ENCODE results near the gene TANGO6.
"Not testable (repeated sequence)": the region's sequence is repeated elsewhere in the genome, so short reads cannot be mapped to it uniquely, and the experiment has no call there.

TANGO6 gene

DNA sequence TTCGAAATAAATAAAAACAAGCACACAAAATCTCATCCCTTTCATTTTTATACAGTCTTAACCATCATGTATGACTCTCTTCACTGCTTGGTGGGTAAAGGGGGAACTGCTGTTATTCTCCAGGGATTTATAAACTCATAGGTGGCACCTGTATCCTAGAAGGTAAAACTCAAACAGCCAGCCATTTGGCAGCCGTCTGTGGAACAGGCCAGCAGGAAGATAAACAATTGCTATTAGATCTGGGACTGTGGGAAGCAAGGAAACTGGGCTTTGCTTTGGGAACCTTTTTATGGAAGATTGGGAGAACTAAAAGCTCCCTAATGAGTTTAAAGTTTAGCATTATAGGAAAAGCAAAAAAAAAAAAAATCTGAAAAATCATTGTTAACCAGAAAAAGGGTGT, 126.0 kb downstream of the TANGO6 start:
- DNase-seq (ENCODE audit: low read depth, low spot score) = no peak

DNA sequence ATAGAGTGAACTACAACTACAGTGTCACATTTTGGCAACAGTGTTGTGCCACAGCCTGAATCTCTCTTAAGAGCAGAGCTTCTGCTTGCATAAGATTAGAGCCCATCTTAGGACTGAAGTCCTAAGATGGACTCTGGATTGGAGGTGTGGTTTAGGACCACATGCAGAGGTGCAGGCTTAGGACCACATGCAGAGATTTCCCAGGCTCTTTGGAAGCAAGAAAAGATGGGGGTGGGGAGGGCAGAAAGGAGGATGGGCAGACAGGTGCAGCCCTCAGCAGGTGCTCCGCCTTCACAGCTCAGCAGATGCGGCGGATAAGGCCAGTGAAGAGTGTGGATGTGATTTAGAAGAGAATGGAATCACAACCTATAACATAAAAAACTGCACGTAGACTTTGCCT, 128.7 kb downstream of the TANGO6 start:
- no peak for DNase-seq (ENCODE audit: low read depth, low spot score)

DNA sequence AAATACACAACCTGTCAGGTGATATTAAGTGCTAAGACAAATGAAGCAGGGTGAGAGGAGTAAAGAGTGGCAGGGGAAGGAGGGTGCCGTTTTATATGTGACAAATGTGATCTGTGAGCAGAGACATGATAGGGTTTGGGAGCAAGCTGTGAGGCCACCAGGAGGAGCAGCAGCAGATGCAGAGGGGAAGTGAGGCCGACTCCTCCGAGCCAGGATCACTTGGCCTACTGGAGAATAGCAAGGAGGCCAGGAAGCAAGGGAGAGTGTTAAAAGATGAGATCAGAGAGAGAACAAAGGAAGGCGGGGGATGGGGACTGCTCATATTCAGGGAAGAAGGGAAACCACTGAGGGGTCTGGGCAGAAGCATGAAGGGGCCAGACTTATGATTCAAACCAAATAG, 129.4 kb downstream of the TANGO6 start:
- DNase-seq (ENCODE audit: low read depth, low spot score) = peak; percentile 72

DNA sequence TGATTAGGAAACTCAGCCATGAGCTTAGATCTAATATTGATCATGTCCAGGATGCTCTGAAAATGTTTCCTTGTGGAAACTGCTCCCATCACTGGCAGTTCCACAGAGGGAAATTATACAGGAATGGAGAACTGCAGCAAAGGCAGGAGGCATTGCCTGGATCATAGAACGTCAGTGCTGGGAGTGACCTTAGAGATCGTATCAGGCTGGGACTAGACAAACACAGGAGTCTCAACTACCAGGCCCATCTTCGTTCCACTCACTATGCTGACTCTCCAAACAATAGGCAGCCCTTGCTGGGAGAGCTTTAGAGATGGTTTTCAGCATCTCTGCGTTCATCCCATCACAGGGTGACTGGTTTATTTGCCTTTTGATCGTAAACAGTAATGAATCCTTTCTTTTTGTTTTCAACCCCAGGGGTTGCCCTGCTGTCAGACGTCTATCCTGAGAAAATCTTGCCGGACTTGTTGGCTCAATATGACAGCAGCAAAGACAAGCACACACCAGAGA, 130.3 kb downstream of the TANGO6 start:
- DNase-seq (ENCODE audit: low read depth, low spot score) = no peak

DNA sequence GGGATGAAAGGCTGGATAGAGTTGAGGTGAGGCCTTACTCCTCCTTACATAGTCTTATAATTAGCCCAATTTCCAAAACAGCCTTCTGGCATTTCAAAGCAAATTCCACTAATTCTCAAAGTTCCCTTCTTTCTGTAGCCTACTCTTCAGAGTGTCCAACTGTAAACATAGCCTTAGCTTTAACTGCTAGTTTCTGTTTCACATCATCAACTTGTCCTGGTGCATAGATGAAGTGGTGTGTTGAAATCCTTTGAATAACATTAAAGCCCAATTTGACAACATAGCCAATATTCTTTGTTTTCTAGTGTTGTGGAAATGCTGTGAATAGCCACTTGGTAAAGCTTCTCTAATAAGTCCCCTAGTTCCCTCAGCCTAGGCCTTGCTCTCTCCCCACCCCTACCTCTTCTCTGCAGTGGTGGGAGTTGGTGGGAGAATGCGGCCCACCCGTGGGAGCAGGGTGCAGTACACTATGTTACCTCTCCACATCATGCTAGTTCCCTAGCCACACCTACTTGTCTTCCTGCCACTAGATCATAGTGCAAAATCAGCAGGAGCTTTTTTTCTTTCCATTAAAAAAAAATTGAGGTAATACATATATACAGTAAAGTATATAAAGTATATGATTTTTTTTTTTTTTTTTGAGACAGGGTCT, 135.1 kb downstream of the TANGO6 start:
- no peak for DNase-seq (ENCODE audit: low read depth, low spot score)

DNA sequence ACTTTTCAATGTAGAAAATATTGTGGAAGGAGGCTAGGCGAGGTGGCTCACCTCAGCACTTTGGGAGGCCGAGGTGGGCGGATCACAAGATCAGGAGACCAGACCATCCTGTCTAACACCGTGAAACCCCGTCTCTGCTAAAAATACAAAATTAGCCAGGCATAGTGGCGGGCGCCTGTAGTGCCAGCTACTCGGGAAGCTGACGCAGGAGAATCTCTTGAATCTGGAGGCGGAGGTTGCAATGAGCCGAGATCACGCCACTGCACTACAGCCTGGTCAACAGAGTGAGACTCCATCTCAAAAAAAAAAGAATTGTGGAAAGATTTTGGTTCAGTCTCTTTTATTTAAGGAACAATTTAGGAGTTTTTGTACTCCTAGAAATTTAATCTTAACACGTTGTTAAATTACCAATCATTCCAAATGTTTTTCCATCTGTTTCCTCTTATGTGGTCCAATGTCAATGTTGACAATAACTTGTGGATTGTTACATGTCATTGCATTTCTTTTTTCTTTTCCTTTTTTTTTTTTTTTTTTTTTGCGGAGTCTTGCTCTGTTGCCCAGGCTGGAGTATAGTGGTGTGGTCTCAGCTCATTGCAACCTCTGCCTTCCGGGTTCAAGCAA, 137.5 kb downstream of the TANGO6 start:
- DNase-seq (ENCODE audit: low read depth, low spot score) = no peak

DNA sequence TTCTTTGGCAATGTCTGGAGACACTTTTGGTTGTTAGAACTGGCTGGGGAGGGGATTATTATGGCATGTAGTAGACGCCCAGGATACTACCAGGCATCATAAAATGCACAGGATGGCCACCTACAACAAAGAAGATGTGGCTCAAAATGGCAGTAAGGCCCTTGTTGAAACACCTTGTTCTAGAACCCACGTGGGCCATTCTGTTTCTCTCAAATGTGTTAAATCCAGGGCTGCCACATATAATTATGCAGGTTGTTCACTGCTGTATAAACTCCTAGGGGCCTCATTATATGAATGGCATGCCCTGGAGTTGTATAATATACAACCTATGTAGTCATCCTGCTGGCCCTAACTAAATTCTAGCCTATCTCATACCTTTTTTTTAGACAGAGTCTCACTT, 138.6 kb downstream of the TANGO6 start:
- no peak for DNase-seq (ENCODE audit: low read depth, low spot score)

DNA sequence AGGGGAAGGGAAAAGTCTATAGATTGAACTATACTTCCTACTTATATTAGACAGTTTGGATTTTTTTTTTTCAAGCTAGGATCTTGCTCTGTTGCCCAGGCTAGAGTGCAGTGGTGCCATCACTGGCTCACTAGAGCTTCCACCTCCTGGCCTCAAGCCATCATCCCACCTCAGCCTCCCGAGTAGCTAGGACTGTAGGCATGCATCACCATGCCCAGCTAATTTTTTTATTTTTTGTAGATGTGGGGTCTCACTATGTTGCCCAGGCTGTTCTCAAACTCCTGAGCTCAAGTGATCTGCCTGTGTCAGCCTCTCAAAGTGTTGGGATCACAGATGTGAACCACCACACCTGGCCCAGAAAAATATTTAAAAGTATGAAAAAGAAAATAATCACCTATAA, 141.1 kb downstream of the TANGO6 start:
- DNase-seq (ENCODE audit: low read depth, low spot score) = no peak

DNA sequence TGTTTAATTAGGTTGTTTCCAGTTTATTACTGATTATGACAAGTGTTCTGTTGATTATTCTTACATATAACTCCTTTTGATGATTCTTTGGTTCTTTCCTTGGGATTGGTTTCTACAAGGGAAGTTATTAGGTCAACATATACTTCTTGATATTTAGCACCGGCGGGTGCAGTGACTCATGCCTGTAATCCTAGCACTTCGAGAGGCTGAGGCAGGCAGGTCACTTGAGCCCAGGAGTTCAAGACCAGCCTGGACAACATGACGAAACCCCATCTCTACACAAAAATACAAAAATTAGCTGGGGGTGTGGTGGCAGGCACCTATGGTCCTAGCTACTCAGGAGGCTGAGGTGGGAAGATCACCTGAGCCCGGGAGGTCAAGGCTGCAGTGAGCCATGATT, 141.9 kb downstream of the TANGO6 start:
- DNase-seq (ENCODE audit: low read depth, low spot score) = no peak

DNA sequence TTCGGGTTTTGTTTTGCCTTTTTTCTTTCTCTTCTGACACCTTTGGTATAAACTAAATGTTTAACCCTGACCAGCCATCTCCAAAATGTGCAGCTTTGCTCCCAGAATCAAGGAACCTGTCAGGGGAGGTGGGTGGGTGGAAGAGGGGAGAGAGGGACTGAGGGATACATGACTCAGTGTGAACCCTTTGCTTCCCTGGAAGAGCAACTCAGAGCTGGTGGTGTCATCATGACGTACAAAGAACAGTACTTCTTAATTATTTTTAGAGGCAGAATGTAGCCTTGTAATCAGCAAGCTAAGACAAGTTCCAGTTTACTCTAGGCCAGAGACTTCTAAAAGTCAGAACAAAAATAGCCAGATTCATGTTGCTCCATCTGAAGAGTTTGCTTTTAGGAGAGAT, 142.5 kb downstream of the TANGO6 start:
- DNase-seq (ENCODE audit: low read depth, low spot score) = peak; percentile 44

DNA sequence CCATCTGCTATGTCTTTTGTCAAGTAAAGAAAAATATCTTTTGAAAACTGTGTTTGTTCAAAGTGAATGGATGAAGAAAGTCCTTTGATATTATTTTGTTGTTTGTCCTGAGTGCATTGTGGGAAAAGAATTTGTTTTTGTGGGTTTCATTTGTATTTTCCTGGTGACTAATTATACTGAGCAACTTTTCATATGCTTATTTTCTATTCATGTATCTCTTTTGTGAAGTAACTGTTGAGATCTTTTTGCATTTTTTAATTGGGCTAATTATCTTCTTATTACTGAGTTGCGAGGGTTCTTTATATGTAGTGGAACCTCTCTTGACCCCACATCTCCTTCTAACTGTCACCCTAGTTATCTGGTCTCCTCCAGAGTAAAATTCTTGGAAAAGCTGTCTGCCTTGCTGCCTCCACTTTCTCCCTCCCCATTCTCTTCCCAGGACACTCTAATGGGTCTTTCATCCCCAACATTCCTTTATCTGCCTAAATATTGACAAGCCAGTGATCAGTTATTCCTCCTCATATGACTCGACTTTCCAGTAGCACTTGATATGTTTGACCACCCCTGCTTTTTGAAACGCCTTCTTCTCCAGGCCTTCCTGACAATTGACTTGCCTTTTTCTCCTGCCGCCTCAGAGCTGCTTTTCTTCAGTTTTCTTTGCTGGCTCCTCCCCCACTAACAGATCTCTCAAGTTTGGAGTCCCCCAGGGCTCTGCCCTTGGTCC, 144.6 kb downstream of the TANGO6 start:
- peak; percentile 7 for DNase-seq (ENCODE audit: low read depth, low spot score)

DNA sequence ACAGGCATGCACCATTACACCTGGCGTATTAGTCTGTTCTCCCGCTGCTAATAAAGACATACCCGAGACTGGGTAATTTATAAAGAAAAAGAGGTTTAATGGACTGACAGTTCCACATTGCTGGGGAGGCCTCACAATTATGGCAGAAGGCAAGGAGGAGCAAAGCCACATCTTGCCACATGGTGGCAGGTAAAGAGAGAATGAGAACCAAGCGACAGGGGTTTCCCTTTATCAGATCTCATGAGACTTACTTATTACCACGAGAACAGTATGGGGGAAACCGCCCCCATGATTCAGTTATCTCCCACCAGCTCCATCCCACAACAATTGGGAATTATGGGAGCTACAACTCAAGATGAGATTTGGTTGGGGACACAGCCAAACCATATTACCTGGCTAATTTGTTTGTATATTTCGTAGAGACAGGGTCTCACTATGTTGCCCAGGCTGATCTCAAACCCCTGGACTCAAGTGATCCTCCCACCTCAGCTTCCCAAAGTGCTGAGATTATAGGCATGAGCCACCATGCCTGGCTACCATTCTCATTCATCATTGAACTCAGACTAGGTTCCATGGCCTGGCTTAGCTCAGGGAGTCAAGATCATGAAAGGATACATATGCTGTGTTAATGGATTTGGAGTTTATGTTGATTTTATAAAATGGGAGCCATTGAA, 147.0 kb downstream of the TANGO6 start:
- DNase-seq (ENCODE audit: low read depth, low spot score) = not testable (repeated sequence)

DNA sequence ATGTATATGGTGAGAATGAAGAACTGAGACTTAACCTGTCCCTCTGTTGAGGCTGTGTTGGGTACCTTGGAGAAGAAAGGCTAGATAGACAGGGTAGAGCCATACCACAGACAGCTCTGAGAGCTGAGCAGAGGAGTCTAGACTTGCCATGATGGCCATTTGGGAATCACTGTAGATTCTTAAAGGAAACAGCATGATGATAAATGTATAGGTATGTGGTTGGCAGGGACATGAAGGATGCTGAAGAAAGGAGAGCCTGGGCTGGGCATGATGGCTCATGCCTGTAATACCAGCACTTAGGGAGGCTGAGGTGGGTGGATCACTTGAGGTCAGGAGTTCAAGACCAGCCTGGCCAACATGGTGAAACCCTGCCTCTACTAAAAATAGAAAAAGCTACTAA, 147.7 kb downstream of the TANGO6 start:
- no peak for DNase-seq (ENCODE audit: low read depth, low spot score)

DNA sequence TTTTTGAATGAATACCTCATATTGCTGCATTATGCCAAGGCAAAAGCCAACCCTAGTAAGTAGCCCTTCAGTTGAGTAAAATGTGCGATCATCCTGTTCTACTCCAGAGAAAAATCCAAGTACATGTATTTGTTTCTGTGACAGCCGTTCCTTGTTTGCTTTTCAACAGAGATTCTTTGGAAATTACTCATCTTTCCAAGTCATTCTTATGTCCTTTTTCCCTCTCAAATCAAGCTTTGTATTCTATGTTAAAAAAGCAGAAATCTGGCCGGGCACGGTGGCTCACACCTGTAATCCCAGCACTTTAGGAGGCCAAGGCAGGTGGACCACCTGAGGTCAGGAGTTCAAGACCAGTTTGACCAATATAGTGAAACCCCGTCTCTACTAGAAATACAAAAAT, 149.2 kb downstream of the TANGO6 start:
- peak; percentile 67 for DNase-seq (ENCODE audit: low read depth, low spot score)

DNA sequence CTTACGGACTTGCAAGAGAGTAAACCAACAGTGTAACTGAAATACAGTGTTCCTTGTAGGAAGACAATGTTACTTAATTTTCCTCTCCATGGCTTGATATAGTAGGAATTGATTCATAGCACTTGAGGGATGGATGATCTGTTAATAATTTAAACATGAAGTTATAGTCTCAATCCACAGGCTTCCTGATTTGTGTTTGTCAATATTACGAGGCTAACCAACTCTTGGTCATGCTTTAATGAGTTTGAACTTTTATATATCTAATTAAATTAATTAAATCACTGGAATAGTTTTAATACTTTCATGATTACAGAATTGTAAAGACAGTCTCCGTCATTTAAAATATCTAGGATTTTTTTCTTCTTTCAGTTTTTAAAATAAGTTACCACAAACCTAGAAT, 150.1 kb downstream of the TANGO6 start:
- DNase-seq (ENCODE audit: low read depth, low spot score) = no peak

DNA sequence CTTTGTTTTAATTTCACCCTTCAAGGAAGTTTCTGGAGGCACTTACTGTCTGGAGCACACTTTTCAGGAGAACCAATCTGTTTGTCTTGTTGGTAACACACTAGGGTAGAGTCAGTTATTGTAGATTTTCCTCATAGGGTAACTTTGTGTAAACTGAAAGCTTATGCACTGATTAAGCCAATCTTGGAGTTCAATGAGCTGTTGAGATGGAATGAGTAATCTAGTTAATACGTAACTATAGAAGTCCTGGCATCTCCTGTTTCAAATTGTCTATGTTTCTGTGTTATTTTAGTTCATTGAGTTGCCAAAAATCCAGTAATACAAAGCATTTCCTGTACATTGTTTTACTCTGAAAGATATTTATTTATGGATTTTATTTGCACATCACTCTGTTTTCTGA, 150.6 kb downstream of the TANGO6 start:
- peak; percentile 67 for DNase-seq (ENCODE audit: low read depth, low spot score)

DNA sequence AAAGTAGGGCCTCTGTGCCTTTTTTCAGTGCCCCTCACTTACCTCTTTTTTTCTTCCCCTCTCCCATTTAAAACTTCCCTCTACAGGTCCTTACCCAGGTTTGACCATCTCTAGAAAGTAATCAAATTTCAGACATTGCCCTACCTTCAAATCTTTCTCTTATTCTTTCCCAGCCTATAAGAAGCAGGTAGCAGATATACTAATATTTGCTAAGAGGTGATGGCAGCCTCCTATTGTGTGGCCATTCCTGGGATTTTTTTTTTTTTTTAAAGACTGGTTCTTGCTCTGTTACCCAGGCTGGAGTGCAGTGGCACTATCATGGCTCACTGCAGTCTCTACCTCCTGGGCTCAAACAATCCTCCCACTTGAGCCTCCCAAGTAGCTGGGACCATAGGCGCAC, 151.0 kb downstream of the TANGO6 start:
- DNase-seq (ENCODE audit: low read depth, low spot score) = no peak

DNA sequence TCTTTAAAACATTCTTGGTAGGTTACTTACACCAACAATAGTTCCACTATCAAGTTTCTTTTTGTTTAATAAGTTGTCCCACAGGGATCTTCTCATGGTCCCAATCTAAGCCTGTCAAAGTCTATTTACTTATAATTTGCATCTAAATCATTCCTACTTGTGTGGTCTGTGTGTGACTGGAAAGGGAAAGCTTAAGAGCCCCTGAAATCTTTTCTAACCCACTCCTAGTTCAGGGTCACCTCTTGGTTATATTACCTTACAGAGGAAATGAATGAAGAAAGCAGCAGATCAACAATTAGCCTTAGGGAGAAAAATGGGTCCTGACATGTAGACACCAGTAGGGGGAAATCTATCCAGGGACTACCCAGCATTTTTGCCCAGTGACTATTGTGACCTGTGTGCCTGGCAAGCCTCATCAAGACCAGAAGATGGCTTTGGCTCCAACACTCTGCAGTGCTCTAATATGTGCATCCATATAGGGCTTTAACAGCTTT, 151.7 kb downstream of the TANGO6 start:
- DNase-seq (ENCODE audit: low read depth, low spot score) = peak; percentile 32

DNA sequence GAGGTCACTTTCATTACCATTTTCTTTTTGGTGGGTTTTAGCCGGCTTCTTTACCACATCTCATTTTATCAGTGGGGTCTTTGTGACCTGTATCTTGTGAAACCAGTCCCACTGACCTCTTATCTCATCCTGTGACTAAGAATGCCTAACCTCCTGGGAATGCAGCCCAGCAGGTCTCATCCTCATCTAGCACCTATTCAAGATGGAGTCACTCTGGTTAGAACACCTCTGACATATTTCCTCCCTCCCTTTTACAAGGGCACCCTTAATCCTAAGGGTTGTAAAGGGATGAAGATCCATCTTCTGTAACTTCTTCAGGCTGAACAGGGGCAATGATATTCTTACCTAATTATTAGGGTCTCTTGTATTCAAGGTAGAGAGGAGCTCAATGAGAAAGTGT, 154.2 kb downstream of the TANGO6 start:
- DNase-seq (ENCODE audit: low read depth, low spot score) = no peak

DNA sequence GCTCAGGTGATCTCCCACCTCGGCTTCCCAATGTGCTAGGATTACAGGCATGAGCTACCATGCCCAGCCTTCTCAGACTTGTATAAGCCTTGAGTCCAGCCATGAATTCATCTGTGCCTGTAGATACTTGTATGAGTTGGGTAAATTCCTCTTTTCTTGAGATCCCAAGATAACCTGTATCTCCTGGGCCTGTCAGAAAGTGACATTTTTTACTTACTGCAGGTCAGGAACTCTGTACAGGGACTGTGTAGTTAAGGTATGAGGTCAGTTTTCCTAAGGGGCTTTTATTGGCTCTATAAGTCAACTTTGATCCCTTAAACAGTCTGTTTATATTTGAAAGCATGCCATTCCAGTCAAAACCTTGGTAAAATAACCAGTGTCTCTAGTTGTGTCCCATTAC, 155.8 kb downstream of the TANGO6 start:
- no peak for DNase-seq (ENCODE audit: low read depth, low spot score)

DNA sequence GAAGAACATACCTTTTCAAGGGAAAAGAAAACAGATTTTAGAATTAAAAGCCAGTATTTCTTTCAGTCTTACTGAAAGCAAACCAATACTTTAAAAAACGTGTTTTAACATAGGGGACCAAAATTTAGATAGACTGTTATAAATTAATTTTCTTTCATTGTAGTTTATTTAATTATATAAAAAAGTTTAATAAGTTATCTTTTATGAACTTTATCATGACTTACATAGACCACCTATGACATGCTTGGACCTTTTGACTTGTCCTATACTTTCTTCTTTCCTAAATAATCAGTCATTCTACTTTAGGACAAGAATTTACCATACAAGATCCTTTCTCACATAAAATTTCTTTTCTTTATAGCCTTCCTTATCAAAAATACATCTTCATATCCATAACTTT, 160.2 kb downstream of the TANGO6 start:
- no peak for DNase-seq (ENCODE audit: low read depth, low spot score)

DNA sequence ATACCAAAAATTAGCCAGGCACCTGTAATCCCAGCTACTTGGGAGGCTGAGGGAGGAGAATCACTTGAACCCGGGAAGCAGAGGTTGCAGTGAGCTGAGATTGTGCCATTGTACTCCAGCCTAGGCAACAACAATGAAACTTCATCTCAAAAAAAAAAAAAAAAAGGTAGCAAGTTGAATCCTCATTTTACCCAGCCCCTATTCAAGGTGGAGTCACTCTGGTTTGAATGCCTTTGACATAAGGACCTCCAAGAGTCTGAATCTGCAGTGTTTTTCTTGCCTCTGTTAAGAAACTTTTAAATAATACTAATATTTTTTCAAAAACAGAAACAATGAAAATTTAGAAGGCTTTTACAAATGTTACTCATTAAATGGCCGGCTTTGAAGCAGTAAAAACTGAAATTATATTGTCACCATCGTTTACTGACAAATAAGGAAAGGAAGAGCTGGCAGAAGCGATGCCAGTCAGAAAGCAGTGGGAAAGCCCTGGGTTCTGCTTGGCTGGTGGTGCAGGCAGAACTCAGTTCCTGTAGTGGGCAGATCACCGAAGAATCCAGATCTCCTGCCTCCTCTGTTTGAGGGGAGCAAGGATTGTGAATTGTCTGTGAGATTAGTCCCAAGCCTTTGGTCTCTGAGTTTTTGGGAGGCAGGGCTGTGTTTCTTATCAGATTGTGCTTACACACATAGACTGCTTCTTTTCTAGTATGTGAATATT, 162.5 kb downstream of the TANGO6 start:
- no peak for DNase-seq (ENCODE audit: low read depth, low spot score)
